ENCODE results near the gene TNP2. TPM values are rescaled to one million over a fixed set of nuclear protein-coding genes. Genes with fewer than 3 reads are reported as not detected.

Gene TNP2
- polyA plus RNA-seq, 3 donors = not detected

DNA sequence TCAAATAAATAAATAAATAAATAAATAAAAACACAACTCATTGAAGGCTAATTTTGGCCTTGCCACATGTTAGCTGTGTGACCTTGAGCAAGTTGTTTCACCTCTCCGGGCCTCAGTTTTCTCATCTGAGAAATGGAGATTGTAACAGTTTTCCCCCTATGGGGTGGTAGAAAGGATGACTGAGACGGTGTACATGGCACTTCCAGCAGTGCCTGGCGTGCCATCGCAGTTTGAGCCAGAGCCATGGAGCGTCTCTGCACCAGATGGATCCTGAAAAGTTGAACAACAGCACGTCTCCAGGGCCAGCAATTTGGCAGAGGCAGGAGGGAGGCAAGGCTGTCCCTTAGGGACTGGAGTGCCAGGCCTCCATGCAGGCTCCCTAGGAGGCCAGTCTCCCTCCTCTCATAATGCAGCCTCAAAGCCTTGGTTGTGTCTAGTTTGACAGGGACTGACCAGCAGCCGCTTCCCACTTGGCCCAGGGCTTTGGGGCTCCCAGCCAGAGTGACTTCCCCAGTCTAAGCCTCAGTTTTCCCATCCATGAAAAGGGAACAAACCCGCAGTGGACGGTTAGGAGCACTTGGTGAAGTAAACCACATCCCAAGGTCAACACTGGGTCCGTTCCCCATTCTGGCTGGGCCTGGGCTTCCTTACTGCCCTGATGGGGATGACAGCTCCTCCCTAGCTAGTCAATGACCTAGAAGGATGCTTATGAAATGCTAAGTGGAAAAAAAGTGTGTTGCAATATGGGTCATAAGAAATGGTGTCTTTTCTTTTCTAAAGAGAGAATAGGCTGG, 32.5 kb downstream of the TNP2 start:
- no peak overlapping the region for H3K4me3 ChIP-seq (replicated peaks in 1 of 3; ENCODE audit: low read depth in 2 of 3, low read length in 3 of 3)
- H3K27me3 ChIP-seq (ENCODE audit: control insufficient read depth in 2 of 2, insufficient read depth in 2 of 2, low read length in 2 of 2) = no peaks in the 10 kb centered on the region
- H3K4me1 ChIP-seq (ENCODE audit: control insufficient read depth in 1 of 2, insufficient read depth in 2 of 2, low read length in 2 of 2) = peaks cover 40 to 44% of the 10 kb centered on the region in 2 donors
- H2AFZ ChIP-seq (ENCODE audit: insufficient read depth, low read depth, low read length, poor library complexity, severe bottlenecking) = no peak overlapping the region
- H3K27ac Mint-ChIP-seq = peak overlapping the region; percentile 27 to 83 (median 74)
- H3K4me3 Mint-ChIP-seq = no peak overlapping the region
- peaks cover 0 to 3% (median 0%) of the 10 kb centered on the region in 7 donors for H3K9me3 Mint-ChIP-seq
- no peaks in the 10 kb centered on the region for H4K20me1 ChIP-seq (ENCODE audit: insufficient read depth, low read length)
- H3K36me3 Mint-ChIP-seq = no peaks in the 10 kb centered on the region
- H3K4me1 Mint-ChIP-seq = peaks cover 47% of the 10 kb centered on the region
- H3K27me3 Mint-ChIP-seq (ENCODE audit: low read depth in 3 of 3) = peaks cover 6 to 8% (median 7%) of the 10 kb centered on the region in 3 donors
- intact Hi-C loops (cut with micrococcal nuclease) = no loop called here
- no peak overlapping the region for H3K27ac ChIP-seq (ENCODE audit: low read depth in 1 of 2, low read length in 2 of 2)
- H3K79me2 ChIP-seq (ENCODE audit: insufficient read depth, low read length) = no peaks in the 10 kb centered on the region
- TF ChIP-seq, protein P1, sequence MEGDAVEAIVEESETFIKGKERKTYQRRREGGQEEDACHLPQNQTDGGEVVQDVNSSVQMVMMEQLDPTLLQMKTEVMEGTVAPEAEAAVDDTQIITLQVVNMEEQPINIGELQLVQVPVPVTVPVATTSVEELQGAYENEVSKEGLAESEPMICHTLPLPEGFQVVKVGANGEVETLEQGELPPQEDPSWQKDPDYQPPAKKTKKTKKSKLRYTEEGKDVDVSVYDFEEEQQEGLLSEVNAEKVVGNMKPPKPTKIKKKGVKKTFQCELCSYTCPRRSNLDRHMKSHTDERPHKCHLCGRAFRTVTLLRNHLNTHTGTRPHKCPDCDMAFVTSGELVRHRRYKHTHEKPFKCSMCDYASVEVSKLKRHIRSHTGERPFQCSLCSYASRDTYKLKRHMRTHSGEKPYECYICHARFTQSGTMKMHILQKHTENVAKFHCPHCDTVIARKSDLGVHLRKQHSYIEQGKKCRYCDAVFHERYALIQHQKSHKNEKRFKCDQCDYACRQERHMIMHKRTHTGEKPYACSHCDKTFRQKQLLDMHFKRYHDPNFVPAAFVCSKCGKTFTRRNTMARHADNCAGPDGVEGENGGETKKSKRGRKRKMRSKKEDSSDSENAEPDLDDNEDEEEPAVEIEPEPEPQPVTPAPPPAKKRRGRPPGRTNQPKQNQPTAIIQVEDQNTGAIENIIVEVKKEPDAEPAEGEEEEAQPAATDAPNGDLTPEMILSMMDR (IDR thresholded peaks at IDR 0.05) = no peak
- WGBS (ENCODE audit: insufficient coverage) = 74% methylated on average over 8 of the region's 10 CpGs
- no peaks in the 10 kb centered on the region for H3K9me3 ChIP-seq (replicated peaks in 1 of 2; ENCODE audit: control insufficient read depth in 1 of 2, insufficient read depth in 1 of 2, low read length in 2 of 2)
- peak; percentile 75 to 85 (median 82) for DNase-seq
- H3K36me3 ChIP-seq (replicated peaks in 1 of 2; ENCODE audit: control insufficient read depth in 1 of 2, insufficient read depth in 2 of 2, low read length in 2 of 2) = no peaks in the 10 kb centered on the region
- H3K9ac ChIP-seq (ENCODE audit: insufficient read depth, low read length, poor library complexity, severe bottlenecking) = no peak overlapping the region
- H3K4me2 ChIP-seq (replicated peaks; ENCODE audit: extremely low read depth, low read length, poor library complexity, severe bottlenecking) = no peak overlapping the region

DNA sequence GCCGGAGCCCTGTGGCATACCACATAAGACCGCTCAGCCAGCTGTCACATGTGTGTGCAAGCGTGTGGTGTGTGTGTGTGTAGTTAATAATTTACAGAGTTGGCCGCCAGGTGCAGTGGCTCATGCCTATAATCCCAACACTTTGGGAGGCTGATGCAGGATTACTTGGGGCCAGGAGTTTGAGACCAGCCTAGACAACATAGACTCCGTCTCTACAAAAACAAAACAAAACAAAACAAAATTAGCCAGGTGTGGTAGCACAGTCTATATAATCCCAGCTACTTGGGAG, 33.5 kb downstream of the TNP2 start:
- WGBS (ENCODE audit: insufficient coverage) = 0% methylated on average over 2 of the region's 5 CpGs
- peaks cover 47% of the 10 kb centered on the region for H3K4me1 Mint-ChIP-seq
- H3K27me3 Mint-ChIP-seq (ENCODE audit: low read depth in 3 of 3) = peaks cover 4 to 11% (median 7%) of the 10 kb centered on the region in 3 donors
- no peaks in the 10 kb centered on the region for H3K79me2 ChIP-seq (ENCODE audit: insufficient read depth, low read length)
- no peaks in the 10 kb centered on the region for H3K36me3 Mint-ChIP-seq
- H3K9me3 Mint-ChIP-seq = peaks cover 0 to 3% (median 0%) of the 10 kb centered on the region in 7 donors
- no peak overlapping the region for H3K4me3 ChIP-seq (replicated peaks in 1 of 3; ENCODE audit: low read depth in 2 of 3, low read length in 3 of 3)
- DNase-seq = no peak
- H3K36me3 ChIP-seq (replicated peaks in 1 of 2; ENCODE audit: control insufficient read depth in 1 of 2, insufficient read depth in 2 of 2, low read length in 2 of 2) = no peaks in the 10 kb centered on the region
- H3K27me3 ChIP-seq (ENCODE audit: control insufficient read depth in 2 of 2, insufficient read depth in 2 of 2, low read length in 2 of 2) = no peaks in the 10 kb centered on the region
- no peak overlapping the region for H3K9ac ChIP-seq (ENCODE audit: insufficient read depth, low read length, poor library complexity, severe bottlenecking)
- H3K4me2 ChIP-seq (replicated peaks; ENCODE audit: extremely low read depth, low read length, poor library complexity, severe bottlenecking) = no peak overlapping the region
- peaks cover 40 to 44% of the 10 kb centered on the region in 2 donors for H3K4me1 ChIP-seq (ENCODE audit: control insufficient read depth in 1 of 2, insufficient read depth in 2 of 2, low read length in 2 of 2)
- TF ChIP-seq, protein P1 (IDR thresholded peaks at IDR 0.05) = no peak
- H2AFZ ChIP-seq (ENCODE audit: insufficient read depth, low read depth, low read length, poor library complexity, severe bottlenecking) = no peak overlapping the region
- H3K27ac ChIP-seq (ENCODE audit: low read depth in 1 of 2, low read length in 2 of 2) = no peak overlapping the region
- H4K20me1 ChIP-seq (ENCODE audit: insufficient read depth, low read length) = no peaks in the 10 kb centered on the region
- H3K9me3 ChIP-seq (replicated peaks in 1 of 2; ENCODE audit: control insufficient read depth in 1 of 2, insufficient read depth in 1 of 2, low read length in 2 of 2) = no peaks in the 10 kb centered on the region
- intact Hi-C loops (cut with micrococcal nuclease) = no loop called here
- H3K4me3 Mint-ChIP-seq = no peak overlapping the region
- peak overlapping the region in 2 of 7 donors; percentile 23 to 82 for H3K27ac Mint-ChIP-seq

Measured in CD14-positive monocyte (primary cell).